COLO668 (cell line): Measurements from ENCODE around the gene ALKBH5.
A peak's percentile ranks its signal among the peaks of the same experiment; 100 is the strongest.

ENCODE experiments used
- DNase-seq: peaks from one replicate; lab custom pipeline; 2025; ENCODE audit not compliant: unreplicated experiment; lab: John Stamatoyannopoulos, UW

The ALKBH5 gene

DNA sequence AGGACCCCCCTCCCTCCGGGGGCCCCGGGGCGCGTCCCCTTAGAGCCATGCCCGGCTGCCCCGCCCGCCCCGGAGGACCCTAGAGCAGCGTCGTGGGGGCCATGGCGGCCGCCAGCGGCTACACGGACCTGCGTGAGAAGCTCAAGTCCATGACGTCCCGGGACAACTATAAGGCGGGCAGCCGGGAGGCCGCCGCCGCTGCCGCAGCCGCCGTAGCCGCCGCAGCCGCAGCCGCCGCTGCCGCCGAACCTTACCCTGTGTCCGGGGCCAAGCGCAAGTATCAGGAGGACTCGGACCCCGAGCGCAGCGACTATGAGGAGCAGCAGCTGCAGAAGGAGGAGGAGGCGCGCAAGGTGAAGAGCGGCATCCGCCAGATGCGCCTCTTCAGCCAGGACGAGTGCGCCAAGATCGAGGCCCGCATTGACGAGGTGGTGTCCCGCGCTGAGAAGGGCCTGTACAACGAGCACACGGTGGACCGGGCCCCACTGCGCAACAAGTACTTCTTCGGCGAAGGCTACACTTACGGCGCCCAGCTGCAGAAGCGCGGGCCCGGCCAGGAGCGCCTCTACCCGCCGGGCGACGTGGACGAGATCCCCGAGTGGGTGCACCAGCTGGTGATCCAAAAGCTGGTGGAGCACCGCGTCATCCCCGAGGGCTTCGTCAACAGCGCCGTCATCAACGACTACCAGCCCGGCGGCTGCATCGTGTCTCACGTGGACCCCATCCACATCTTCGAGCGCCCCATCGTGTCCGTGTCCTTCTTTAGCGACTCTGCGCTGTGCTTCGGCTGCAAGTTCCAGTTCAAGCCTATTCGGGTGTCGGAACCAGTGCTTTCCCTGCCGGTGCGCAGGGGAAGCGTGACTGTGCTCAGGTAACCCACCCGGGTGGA is 759 bp downstream of the ALKBH5 start:
- DNase-seq, result peak; percentile 39

DNA sequence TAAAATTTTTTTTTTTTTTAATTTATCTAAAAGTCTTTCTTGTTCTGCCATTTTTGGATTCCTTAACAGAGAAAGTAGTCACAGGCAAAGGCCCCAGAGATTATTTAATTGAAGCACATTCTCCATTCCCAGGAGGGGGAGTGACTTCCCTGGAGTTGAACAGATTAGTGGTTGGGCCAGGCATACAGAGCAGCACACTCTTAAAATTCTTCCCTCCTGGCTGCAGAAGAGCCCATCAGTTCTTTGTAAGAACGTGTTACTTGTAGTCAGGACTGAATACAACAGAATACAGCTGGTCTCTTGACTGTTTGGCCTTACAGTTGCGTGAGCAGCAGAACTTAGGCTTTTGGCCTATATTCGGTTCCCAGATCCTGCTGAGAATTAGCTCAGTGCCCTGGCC is 1.8 kb downstream of the ALKBH5 start:
- no peak for DNase-seq

DNA sequence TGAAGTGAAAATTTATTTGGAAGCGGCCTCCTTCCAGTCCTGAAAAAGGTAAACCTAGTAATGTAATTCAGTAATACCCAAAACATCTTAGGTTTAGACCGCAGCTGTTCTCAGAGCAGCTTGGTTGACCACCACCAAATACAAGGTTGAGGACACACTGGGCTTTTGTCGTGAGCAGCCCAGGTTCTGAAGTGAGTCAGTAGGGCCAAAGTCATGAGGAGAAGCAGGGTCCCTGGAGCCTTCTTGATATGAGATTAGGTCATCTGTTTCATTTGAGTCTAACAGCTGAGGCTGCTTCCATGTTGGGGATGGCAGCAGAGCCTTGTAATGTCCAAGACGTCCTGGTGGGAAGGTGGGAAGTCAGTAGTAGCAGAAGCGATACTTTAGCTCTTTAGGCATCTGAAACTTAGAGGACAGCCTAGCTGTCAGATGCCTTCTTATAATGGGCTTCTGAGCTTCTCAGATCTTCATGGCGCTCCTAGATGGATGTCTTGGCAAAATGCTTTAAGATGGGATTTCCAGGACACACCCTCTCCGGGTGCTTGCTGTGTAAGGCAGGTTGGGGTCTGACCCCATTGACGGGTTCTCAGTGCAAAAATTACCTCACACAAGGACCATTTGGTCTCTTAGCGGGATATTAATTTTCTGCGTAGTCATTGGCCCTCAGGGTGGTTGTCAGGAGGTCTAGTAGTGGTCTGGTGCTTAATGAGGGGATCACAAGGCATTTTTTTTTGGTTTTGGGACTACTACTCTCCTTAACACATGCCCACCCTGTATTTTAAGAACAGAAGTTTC is 2.4 kb downstream of the ALKBH5 start:
- DNase-seq, result no peak

DNA sequence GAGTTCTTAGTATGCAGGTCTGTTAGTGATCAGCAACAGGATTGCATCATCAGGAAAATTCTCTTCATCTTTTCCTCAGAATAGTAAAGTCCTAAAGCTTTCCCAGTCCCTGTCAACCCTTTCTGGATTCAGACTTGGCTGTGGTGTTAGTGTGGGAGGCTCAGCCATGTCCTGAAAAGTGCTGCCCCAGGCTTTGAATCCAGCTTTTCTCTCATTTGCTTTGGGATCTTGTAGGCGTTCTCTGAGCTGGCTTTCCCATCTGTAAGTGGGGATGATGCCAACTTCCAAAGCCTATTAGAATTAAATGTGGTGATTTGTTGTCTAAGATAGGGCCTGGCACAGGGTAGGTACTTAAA is 3.0 kb downstream of the ALKBH5 start:
- no peak for DNase-seq

DNA sequence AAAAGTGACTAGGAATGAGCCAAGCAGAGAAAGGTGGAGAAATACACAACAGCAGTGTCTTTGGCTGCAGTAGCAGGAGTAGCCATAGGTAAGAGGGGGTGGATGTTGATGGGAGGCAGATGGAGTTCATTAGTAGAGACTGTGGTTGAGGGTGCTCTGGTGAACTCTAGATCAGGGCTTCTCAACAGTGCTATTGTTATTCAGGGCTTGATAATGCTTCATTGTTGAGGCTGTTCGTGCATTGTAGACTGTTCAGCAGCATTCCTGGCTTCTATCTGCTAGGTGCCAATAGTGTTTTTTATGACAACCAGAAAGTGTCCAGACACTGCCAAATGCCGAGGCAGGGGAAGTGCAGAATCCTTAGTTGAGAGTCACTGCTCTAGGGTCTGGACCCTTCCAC is 3.6 kb downstream of the ALKBH5 start:
- no peak for DNase-seq

DNA sequence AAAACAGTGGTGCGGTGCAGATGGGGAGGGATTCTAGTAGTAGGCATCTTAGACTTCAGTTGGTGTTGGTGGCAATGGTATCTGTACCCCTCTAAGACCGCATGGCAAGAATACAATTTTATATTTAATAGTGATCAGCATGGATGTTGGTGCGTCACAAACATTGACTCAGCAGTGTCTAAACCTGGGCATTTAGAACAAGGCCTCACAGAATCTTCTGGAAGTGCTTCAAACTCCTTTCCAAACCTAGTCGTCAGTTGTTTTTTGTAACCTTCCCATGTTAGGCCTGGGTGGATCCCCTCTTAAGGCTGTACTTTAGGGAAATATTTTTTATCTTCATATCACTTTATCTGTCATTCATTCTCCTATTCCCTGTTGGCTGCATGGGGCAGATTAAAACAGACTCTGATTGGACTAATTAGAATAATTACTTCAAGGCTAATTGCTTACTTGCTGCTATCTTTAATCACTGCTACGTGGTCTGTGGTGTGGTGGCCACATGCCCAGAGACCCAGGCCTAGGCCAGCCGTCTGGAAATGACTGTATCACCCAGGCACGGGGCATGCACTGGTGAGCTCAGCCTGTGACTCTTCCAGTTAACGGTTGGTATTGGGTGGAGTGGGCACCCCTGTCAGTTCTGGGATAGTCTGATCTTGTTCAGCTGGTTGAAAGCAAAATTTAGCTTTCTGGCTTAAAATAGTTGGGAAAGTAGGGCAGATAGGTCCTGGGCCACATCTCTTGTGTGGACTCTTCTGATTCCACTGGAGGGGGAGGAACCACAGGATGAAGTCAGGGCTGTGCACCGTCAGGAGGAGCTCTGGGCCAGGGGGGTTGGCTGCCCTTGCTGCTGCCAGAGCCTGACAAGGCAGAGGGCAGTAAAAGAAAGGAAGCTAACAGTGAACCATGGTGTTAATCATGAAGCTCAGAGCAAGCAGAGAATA is 4.5 kb downstream of the ALKBH5 start:
- DNase-seq, result no peak

DNA sequence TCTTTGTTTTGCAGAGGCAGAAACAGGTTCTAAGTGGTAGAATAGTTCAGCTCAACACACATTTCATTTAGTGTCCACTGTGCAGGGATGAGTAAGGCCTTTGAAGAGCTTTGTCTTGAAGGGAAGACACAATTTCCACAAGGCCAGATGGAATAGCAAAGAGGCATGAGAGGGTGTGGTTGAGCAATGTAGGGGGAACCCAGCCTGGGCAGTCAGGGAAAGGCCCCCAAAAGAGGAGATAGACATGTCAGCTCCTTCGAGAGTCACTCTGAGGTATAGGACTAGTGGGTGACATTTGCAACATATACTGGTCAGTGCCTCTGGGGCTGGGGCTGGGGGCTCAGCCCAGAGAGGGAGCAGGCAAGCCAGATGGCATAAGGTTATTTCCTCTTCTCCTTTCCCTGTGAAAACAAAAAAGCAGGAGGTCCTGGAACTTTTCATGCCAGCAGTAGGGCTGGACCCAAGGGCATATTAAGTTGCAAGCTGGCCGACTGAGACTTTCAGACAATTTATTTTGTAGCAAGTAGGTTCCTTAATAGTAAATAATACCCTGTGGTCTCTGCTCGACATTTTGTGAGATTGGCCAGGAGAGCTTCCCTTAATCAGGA is 7.1 kb downstream of the ALKBH5 start:
- DNase-seq, result no peak

DNA sequence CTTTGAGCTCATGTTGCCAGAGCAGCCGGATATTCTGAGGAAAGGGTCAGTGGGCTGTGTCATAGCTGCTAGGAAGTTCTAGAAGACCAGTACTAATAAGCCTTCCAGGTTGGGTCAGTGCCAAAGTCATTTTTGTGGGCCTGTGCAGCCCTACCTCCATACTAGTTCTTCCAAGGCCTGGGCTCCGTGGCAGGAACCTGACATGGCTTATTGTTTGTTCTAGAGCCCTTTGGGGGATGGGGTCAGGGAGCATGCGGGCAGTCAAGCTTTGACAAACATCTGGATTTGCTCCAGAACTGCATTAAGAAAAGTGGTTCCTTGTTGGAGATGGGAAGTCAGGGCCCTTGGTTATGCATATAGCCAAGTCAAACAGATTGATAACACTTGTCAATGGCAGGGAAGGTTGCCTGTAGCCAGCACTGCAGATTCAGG is 7.6 kb downstream of the ALKBH5 start:
- no peak for DNase-seq

DNA sequence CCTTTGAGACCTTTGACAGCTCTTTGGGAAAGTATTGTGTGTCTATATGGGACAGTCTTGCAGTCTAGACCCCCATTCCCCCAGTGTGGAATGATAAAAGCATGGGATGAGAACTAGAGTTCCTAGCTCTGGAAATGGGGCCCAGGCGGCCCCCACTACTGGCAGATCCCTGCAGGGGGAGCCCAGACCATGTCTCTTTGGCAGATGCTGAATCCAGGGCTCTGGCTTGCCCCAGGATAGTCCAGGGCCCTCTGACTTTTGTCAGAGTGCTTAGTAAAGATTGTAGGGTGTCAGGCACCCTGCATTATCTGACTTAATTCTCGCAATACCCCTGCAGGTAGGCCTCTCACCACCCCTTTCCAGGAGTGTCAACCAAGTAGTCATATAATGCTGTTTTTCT is 8.3 kb downstream of the ALKBH5 start:
- no peak for DNase-seq

DNA sequence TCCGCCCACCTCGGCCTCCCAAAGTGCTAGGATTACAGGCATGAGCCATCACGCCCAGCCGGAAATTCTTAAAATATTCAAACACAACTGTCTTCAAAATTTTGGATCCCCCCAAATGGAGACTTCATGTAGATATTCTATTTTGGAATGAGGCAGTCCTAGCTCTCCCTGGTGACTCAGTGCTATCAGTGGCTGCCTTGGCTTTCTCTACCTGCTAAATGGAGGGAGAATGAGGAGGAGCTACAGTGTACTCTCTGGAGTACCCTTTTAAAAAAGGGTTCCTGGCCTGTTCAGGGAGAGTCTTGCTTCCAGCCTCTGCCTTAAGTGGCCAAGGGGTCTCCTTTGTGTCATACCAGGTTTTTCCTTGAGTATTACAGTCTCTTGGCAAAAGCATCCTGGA is 10.8 kb downstream of the ALKBH5 start:
- no peak for DNase-seq

DNA sequence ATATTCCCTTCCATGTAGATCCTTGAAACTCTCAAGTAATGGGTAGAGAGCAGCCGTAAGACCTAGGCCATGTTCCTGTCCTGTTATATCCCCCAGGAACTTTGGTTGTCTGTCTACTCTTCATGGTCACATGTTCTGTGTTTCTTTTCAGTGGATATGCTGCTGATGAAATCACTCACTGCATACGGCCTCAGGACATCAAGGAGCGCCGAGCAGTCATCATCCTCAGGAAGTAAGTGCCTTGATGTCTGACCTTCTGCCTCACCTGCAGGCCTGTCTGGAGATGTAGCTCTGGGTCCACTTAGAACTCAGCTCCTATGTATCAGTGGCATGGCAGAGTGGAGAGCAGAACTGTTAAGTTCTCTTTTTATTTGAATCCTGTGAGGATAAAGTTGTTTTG is 11.2 kb downstream of the ALKBH5 start:
- no peak for DNase-seq

DNA sequence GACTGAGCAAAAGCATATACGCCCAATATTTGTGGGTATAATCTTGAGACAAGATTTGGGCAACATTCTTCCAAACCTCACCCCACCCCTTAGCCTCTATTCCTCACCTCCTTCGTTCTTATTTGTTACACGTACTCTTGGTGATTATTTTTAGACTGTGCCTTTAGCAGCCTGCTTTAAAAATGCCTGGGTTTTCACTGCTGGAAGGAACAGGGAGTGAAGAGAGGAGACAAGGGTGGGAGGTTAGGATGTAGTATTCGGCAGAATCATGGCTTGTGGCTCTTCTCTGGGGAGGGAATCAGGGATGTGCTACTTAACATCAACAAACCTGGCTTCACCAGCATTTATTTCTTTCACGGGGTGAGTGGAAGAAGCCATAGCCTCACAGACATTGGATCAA is 11.6 kb downstream of the ALKBH5 start:
- no peak for DNase-seq

DNA sequence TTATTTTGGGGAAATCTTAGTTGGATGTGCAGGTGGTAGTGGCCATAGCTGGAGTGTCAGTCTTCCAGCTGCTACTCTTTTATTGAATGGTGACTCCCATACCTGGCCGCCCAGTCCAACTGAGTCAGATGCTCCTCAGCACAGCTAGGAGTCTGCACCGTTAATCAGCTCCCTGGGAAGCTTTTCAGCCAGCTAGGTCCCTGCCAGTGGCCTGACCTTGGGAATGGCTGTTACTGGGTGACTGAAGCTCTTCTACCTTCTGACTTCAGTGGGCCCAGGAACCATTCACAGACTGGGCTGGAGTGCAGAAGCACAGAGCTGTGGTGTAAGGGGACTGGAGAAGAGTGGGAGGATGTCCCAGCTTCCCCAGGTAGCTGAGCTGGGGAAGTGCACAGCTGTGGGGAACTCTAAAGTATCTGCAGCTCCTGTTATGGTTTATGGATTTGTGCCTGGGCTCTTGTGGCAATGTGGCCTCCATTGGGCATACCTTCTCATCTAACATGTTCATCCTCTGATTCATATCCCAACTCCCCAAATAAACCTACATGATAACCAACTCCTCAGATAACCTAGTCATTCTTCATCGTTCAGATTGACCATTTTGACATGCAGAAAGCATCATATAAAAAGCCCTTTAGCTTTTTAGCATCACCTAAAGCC is 14.0 kb downstream of the ALKBH5 start:
- DNase-seq, result no peak

DNA sequence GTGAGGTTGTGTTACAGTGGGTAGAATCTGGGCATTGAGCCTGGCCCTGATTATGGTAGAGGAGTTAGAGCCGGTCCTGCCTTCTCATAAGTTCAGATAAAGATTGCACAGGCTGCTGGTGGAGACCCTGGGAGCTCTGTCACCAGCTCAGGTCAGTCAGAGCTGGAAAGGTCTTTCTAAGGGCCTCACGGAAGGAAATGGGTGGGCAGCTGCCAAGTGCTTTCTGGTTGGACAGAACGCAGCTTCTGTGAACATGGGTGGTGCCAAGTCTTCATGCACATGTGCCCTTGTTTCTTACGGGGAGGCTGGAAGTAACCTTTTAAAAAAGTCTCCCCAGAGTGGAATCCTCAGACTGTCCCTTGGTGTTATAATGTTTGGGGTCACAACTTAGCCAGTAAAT is 14.9 kb downstream of the ALKBH5 start:
- DNase-seq, result no peak

DNA sequence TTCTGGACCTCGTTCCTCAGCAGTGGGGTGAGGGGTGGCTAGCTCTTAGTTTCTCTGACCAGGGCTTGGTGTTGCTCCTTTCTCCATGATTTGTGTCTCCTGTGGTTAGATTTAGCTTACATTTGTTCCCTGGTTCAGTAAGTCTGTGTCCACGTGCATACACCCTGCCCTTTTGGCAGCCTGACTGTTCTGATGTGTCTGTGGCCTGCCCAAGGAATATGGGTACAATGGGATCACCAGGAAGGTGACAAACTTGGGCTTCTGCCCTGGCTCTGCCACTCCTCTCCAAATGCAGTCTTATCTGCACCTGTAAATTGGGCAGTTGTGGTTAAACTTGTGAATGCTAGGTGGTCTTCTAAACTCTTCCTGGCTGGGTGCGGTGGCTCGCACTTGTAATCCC is 17.5 kb downstream of the ALKBH5 start:
- no peak for DNase-seq

DNA sequence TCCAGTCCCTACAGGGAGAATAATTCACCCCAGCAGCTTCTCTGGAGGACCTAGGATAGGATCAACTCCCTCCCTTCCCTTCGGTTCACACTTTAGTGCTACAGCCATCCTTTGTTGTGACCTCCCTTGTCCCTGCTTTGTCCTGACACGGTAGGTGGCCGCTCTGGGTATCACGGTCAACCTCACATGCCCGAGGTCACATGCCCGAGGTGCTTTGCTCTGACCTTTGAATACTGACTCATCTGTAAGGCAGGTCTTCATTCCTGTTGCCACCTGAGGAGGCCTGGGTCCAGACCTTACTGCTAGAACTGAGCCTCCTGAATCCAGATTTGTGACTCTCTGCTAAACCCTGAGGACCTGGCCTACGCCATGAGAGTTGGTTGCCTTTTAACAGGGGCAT is 19.7 kb downstream of the ALKBH5 start:
- DNase-seq, result no peak

DNA sequence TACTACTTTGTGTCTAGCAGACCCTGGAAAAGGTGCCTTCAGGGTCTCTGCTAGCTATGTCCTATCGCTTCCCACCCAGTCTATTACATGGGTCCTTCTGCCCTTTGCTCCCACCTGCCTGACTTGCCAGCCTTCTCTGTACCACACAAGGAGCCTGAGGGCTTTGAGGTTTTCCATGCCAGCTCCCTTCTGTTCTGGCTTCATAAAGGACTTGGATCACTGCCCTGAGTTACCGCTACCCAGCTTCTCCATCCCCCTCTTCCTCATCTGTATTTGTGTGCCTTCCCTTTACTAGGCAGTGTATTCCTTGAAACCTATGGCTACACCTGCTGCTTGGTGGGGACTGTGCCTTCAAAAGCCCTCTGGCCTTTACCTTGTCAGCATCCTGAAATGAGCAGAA is 22.2 kb downstream of the ALKBH5 start:
- no peak for DNase-seq

DNA sequence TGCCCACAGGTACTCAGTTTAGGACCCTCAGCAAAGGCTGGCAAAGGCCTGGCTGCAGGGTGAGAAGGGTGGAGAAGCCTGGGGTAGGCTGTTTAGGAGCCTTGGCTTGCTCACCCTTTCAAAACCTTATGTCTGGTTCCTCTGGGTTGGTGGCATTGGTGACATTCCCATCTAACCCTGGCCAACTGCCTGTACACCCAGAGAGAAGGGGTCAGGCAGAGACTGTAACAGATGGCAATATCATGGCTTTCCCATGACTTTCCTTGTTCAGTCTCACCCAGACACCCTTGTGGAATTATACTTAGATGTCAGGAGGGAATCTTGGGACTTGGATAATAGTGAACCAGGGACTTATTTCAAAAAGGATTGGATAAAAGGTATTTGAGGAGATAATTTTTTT is 23.3 kb downstream of the ALKBH5 start:
- no peak for DNase-seq

DNA sequence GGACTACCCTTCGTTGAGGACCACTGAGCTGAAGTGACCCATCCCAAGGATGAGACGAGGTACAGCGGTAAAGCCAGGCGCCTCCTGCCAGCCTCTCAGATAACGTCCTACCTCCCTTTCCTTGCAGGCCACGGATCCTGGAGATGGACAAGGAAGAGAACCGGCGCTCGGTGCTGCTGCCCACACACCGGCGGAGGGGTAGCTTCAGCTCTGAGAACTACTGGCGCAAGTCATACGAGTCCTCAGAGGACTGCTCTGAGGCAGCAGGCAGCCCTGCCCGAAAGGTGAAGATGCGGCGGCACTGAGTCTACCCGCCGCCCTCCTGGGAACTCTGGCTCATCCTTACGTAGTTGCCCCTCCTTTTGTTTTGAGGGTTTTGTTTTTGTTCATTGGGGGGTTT is 24.5 kb downstream of the ALKBH5 start:
- no peak for DNase-seq

DNA sequence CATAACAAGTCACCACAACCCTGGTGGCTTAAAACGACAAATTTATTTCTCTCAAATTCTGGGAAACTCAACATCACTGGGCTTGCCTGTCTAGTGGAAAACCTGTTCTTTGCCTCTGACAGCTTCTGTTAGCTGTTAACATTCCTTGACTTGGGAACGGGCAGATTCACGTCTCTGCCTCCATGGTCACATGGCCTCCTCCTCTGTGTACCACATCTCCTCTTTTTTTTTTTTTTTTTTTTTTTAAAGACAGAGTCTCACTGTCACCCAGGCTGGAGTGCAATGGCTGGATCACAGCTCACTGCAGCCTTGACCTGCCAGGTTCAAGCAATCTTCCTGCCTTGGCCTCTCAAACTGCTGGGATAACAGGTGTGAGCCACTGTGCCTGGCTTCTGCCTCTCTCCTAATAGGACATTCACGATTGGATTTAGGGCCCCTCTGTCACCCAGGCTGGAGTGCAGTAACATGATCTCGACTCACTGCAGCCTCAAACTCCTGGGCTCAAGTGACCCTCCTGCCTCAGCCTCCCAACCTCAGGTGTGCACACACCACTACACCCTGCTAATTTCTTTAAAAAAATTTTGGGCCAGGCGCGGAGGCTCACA is 30.1 kb downstream of the ALKBH5 start:
- no peak for DNase-seq
